ENCODE data around the gene FBXO41.

FBXO41 gene

GRCh38 chr2:73255907-73256617 lies 28.2 kb downstream of the FBXO41 start:
- TF ChIP-seq EZH2phosphoT487 (IDR thresholded peaks at IDR 0.05; ENCODE audit: borderline replicate concordance, low read length): no peak
- no peak for TF ChIP-seq CTCF (IDR thresholded peaks at IDR 0.05; ENCODE audit: low read depth, low read length, poor library complexity, severe bottlenecking)
- H3K36me3 ChIP-seq (ENCODE audit: control insufficient read depth, low read length): peaks cover 85% of the 10 kb centered on the region
- H3K27ac ChIP-seq (ENCODE audit: low read depth, low read length): no peak overlapping the region
- H4K20me1 ChIP-seq (ENCODE audit: control insufficient read depth, insufficient read depth, low read depth, low read length): no peaks in the 10 kb centered on the region
- no peak overlapping the region for H3K4me3 ChIP-seq (ENCODE audit: low read length)
- no peak overlapping the region for H3K4me2 ChIP-seq (ENCODE audit: low read length)
- H3K4me1 ChIP-seq (ENCODE audit: control insufficient read depth, low read length): peaks cover 14% of the 10 kb centered on the region
- H3F3A ChIP-seq (ENCODE audit: control insufficient read depth, insufficient read depth): peaks cover 30% of the 10 kb centered on the region
- no peaks in the 10 kb centered on the region for H3K9me3 ChIP-seq (ENCODE audit: control insufficient read depth, insufficient read depth, low read length)
- H3K27me3 ChIP-seq (ENCODE audit: control insufficient read depth, low read length): no peaks in the 10 kb centered on the region
- no peaks in the 10 kb centered on the region for H3K9me2 ChIP-seq (replicated peaks; ENCODE audit: control insufficient read depth, low read length)
- H3K79me2 ChIP-seq (ENCODE audit: control insufficient read depth, low read length): no peaks in the 10 kb centered on the region

DNA sequence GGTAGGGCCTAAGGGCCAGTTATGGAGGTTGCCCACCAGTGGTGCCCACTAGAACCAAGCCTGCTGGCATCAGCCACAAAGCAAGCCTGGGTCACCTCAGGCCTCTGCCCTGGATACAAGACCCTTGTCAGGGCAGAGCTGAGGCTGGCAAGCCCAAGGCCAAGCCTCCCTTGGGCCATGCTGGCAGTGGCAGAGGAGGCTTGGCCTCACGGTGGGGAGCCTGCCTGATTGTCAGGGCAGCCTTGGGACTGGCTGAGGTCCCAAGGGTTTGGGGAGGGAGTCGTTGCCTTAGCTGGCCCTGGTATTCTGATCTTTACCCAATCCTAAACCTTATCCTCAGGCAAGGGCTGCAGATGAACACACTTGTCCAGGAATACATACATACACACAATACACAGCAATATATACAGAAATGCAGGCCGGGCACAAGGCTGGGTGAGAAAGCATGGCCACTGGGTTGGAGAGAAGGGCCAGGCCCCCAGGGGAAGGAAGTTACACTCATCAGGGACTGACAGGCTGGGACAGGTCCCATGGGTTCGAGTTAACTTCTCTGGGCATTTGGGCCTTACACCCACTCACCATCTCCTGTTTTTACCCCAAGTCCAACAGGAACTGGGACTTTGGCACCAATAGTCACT lies 29.2 kb downstream of the FBXO41 start:
- Histone ChIP-seq H3K4me3 (ENCODE audit: low read length) (no peak overlapping the region), H3K79me2 (ENCODE audit: control insufficient read depth, low read length) (no peaks in the 10 kb centered on the region), H3K4me2 (ENCODE audit: low read length) (no peak overlapping the region), H3K9me2 (replicated peaks; ENCODE audit: control insufficient read depth, low read length) (no peaks in the 10 kb centered on the region), H3K27ac (ENCODE audit: low read depth, low read length) (no peak overlapping the region), H4K20me1 (ENCODE audit: control insufficient read depth, insufficient read depth, low read depth, low read length) (peaks cover 2% of the 10 kb centered on the region; the same call in 1 of the 2 replicates), H3F3A (ENCODE audit: control insufficient read depth, insufficient read depth) (peaks cover 30% of the 10 kb centered on the region), H3K4me1 (ENCODE audit: control insufficient read depth, low read length) (peaks cover 14% of the 10 kb centered on the region), H3K27me3 (ENCODE audit: control insufficient read depth, low read length) (no peaks in the 10 kb centered on the region), H3K36me3 (ENCODE audit: control insufficient read depth, low read length) (peaks cover 88% of the 10 kb centered on the region), H3K9me3 (ENCODE audit: control insufficient read depth, insufficient read depth, low read length) (no peaks in the 10 kb centered on the region)
- TF ChIP-seq EZH2phosphoT487 (IDR thresholded peaks at IDR 0.05; ENCODE audit: borderline replicate concordance, low read length) (no peak), CTCF (IDR thresholded peaks at IDR 0.05; ENCODE audit: low read depth, low read length, poor library complexity, severe bottlenecking) (no peak)

DNA sequence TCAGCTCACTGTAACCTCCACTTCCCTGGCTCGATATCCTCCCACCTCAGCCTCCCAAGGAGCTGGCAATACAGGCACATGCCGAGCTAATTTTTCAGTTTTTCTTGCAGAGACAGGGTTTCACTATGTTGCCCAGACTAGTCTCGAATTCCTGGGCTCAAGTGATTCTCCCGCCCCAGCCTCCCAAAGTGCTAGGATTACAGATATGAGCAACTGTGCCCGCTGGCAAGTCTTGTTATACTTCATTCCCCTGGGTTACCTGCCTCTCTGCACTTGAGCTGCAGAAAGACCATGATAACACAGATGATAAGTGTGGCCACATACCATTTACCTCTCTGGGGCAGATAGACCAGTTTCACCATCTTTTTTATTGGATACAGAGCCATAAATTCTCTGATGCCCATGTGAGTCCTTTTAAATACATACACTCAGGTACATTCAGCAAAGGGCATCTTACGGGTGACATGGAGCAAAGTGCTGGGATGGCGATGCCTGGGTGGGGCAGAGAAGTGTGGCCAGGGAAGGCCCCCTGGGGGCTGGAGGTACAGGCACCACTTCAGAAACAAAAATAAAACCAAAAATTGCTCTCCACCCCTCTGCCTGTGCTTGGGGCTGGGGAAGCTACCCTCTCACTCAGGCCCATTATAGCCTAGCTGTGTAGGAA lies 29.8 kb downstream of the FBXO41 start:
- Histone ChIP-seq H3K4me2 (ENCODE audit: low read length) (no peak overlapping the region), H3K4me3 (ENCODE audit: low read length) (no peak overlapping the region), H3K9me2 (replicated peaks; ENCODE audit: control insufficient read depth, low read length) (no peaks in the 10 kb centered on the region), H3K4me1 (ENCODE audit: control insufficient read depth, low read length) (peaks cover 14% of the 10 kb centered on the region), H3K79me2 (ENCODE audit: control insufficient read depth, low read length) (no peaks in the 10 kb centered on the region), H3K27me3 (ENCODE audit: control insufficient read depth, low read length) (no peaks in the 10 kb centered on the region), H3K27ac (ENCODE audit: low read depth, low read length) (no peak overlapping the region), H4K20me1 (ENCODE audit: control insufficient read depth, insufficient read depth, low read depth, low read length) (peaks cover 3% of the 10 kb centered on the region; the same call in 1 of the 2 replicates), H3K9me3 (ENCODE audit: control insufficient read depth, insufficient read depth, low read length) (no peaks in the 10 kb centered on the region), H3K36me3 (ENCODE audit: control insufficient read depth, low read length) (peaks cover 88% of the 10 kb centered on the region), H3F3A (ENCODE audit: control insufficient read depth, insufficient read depth) (peaks cover 30% of the 10 kb centered on the region)
- TF ChIP-seq EZH2phosphoT487 (IDR thresholded peaks at IDR 0.05; ENCODE audit: borderline replicate concordance, low read length): no peak
- no peak for TF ChIP-seq CTCF (IDR thresholded peaks at IDR 0.05; ENCODE audit: low read depth, low read length, poor library complexity, severe bottlenecking)
